MCF 10A (cell line): ENCODE results near the gene PDGFB. TPM values are rescaled to one million over a fixed set of nuclear protein-coding genes. Genes with fewer than 3 reads are reported as not detected.

Experiments used
- BruUV-seq: library from RNA; stranded (reverse); fragments of 400-500 nt; replicated peaks from 2 replicates; lab custom pipeline; 2021; lab: Mats Ljungman, UMichigan
- CTCF ChIA-PET: fragments of 300-600 bp; sonication (Branson Sonifier 250); formaldehyde crosslinking; extraction: SDS; loops from one replicate; lab custom pipeline; 2021; ENCODE audit warnings: antibody characterized with exemption, inconsistent platforms; lab: Yijun Ruan, JAX
- POLR2A ChIA-PET: fragments of 300-600, 350-650 bp; sonication (Branson Sonifier 250); formaldehyde crosslinking; extraction: SDS; loops from one replicate; lab custom pipeline; 2020; ENCODE audit warnings: antibody characterized with exemption, inconsistent platforms; lab: Yijun Ruan, JAX
- DNase-seq: peaks from one replicate; pipeline ENCODE4 v3.0.0-alpha.2; 2018; ENCODE audit not compliant: unreplicated experiment
- H3K27ac Mint-ChIP-seq: one replicate; pipeline ENCODE4 v1.8.0; 2022; ENCODE audit warnings: mild to moderate bottlenecking, low read depth, mixed read lengths; ENCODE audit not compliant: unreplicated experiment
- H3K27me3 Mint-ChIP-seq: one replicate; pipeline ENCODE4 v1.8.0; 2022; ENCODE audit warnings: mixed read lengths; ENCODE audit not compliant: insufficient read depth, unreplicated experiment
- H3K36me3 Mint-ChIP-seq: one replicate; pipeline ENCODE4 v1.8.0; 2022; ENCODE audit warnings: mild to moderate bottlenecking, moderate library complexity, mixed read lengths; ENCODE audit not compliant: insufficient read depth, unreplicated experiment
- H3K4me1 Mint-ChIP-seq: one replicate; pipeline ENCODE4 v1.8.0; 2022; ENCODE audit warnings: mixed read lengths; ENCODE audit not compliant: insufficient read depth, unreplicated experiment
- H3K4me3 Mint-ChIP-seq: one replicate; pipeline ENCODE4 v1.8.0; 2022; ENCODE audit warnings: mild to moderate bottlenecking, moderate library complexity, mixed read lengths; ENCODE audit not compliant: unreplicated experiment
- H3K9me3 Mint-ChIP-seq: one replicate; pipeline ENCODE4 v1.8.0; 2022; ENCODE audit warnings: mixed read lengths; ENCODE audit not compliant: unreplicated experiment
- intact Hi-C: fragments of 100-400 bp; cut with micrococcal nuclease; formaldehyde crosslinking; loops from 2 replicates; pipeline ENCODE4 v1.14.1; 2022
- total RNA-seq: library from RNA; stranded (reverse); gene quantifications from 2 replicates; pipeline ENCODE4 v1.2.3, GENCODE V29; 2022
- TF ChIP-seq, protein P1 (sequence below): fragments of 200-600 bp; IDR thresholded peaks from one replicate; pipeline ENCODE4 v1.8.0; 2022; ENCODE audit warnings: antibody characterized with exemption, mild to moderate bottlenecking; ENCODE audit not compliant: unreplicated experiment

Gene PDGFB
- total RNA-seq, 1 experiment from 2014 or later: 0.37 TPM

DNA sequence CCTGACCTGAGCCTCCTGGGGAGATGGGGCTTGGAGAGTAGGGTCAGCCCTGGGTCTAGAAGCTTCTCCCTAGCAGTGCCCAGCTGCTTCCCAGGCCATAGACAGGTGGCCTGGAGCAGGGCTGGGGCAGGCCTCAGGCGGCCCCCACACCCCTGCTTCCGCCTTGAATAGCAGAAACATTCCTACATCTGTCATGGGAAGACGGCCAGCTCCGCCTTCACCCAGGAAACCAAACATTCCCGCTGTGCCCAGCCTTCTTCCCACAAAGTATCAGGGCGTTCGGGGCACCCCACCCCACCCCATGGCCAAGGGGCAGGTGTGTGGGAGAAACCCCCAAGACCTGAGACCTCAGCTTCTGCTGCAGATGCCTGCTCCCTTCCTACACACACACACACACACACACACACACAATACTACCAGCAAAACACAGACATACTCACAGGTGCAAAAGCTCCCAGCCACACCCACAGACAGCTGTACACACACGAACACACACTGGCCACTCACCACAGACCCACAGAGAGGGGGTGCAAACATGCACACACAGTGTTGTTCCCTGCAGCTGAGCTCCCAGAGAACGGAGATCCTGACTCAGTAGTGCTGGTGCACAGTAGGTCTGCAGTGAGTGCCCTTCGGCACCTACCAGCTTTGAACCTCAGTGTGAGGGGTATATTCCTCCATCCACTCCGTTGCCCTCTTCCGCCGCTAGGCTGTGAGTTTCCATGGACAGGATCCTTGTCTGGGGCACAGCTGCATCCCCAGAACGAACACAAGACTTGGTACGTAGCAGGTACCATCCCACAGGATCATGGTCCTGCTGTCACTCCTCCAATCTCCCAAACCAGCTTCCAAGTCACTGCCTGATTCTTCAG lies 37.4 kb downstream of the PDGFB start:
- ChIA-PET CTCF (interaction anchor here (0.7 to 0.9 kb wide), 3 partner anchors 15 to 617 kb away, joined by 3 read pairs; no protein-coding TSS in a partner anchor), POLR2A (interaction anchor here (0.9 to 1.4 kb wide), 9 partner anchors 13 to 313 kb away, joined by 3 to 14 read pairs (median 3); partner anchors contain the start of gene RPL3)
- TF ChIP-seq, protein P1, sequence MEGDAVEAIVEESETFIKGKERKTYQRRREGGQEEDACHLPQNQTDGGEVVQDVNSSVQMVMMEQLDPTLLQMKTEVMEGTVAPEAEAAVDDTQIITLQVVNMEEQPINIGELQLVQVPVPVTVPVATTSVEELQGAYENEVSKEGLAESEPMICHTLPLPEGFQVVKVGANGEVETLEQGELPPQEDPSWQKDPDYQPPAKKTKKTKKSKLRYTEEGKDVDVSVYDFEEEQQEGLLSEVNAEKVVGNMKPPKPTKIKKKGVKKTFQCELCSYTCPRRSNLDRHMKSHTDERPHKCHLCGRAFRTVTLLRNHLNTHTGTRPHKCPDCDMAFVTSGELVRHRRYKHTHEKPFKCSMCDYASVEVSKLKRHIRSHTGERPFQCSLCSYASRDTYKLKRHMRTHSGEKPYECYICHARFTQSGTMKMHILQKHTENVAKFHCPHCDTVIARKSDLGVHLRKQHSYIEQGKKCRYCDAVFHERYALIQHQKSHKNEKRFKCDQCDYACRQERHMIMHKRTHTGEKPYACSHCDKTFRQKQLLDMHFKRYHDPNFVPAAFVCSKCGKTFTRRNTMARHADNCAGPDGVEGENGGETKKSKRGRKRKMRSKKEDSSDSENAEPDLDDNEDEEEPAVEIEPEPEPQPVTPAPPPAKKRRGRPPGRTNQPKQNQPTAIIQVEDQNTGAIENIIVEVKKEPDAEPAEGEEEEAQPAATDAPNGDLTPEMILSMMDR: no peak
- Mint-ChIP-seq H3K9me3 (no peaks in the 10 kb centered on the region), H3K36me3 (peaks cover 5% of the 10 kb centered on the region), H3K4me3 (peak overlapping the region; percentile 26), H3K4me1 (peaks cover 32% of the 10 kb centered on the region), H3K27ac (peak overlapping the region; percentile 72), H3K27me3 (no peaks in the 10 kb centered on the region)
- intact Hi-C loops: no loop called here
- BruUV-seq: no TSS peak
- DNase-seq: peak; percentile 45

DNA sequence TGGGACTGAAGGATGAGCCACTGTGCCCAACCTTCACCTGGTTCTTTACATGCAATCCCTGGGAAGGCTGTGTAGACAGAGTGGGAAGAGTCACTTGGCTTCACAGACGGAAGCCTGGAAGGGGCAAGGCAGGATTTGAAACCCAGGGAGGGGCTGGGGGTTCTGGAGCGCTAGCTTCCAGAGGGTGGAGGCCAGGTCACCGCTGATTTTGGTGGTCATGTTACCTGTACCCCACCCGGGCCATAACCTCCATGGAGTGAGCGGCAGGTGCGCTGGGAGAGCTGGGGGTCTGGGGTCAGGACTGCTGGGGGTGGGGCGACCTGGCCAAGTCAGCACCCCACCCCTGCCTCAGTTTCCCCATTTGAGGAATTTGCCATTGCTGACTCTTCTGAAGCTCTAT lies 38.3 kb downstream of the PDGFB start:
- TF ChIP-seq, protein P1: no peak
- POLR2A ChIA-PET: interaction anchor here (0.6 to 1.8 kb wide), 6 partner anchors 29 to 113 kb away, joined by 3 to 14 read pairs (median 4); partner anchors contain the start of gene RPL3
- CTCF ChIA-PET: interaction anchor here (0.6 to 0.9 kb wide), 3 partner anchors 15 to 41 kb away, joined by 3 read pairs; no protein-coding TSS in a partner anchor
- Mint-ChIP-seq H3K4me3 (no peak overlapping the region), H3K27ac (no peak overlapping the region), H3K4me1 (peaks cover 31% of the 10 kb centered on the region), H3K27me3 (no peaks in the 10 kb centered on the region), H3K9me3 (no peaks in the 10 kb centered on the region), H3K36me3 (peaks cover 5% of the 10 kb centered on the region)
- no peak for DNase-seq
- no TSS peak for BruUV-seq
- intact Hi-C loops: no loop called here

DNA sequence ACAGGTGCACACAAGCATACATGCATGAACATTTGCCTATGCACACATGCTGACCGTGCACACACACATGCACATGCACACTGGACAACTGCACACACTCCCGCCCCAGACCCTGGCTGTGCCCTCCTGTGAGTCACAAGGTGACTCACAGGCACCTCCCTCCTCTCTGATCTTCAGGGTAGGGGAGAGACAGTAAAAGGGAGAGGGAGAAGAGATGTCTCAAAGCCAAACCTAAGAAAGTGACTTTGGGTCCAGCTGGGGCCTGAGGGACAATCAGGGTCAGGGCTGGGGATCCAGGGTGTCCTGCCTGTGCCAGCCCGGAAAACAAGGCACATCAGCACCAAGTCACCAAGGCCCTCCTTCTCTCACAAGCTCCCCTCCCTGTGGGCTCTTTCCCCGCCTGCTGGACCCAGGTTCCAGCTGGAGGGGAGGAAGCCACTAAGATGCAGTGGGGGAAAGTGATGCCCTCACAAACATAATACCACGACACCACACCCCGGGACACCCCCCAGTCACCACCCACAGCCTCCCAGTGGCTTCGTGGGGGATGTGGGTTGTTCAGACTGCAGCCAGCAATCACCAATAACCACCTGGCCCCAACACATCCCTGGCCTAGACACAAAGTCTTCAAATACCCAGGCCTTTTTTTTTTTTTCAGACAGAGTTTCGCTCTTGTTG lies 39.3 kb downstream of the PDGFB start:
- BruUV-seq: no TSS peak
- ChIA-PET CTCF (interaction anchor here (0.5 to 0.9 kb wide), 3 partner anchors 21 to 561 kb away, joined by 3 to 4 read pairs (median 3); no protein-coding TSS in a partner anchor), POLR2A (interaction anchor here (0.6 to 1.8 kb wide), 7 partner anchors 27 to 114 kb away, joined by 3 to 7 read pairs (median 3); partner anchors contain the start of gene RPL3)
- H3K27me3 Mint-ChIP-seq: no peaks in the 10 kb centered on the region
- no peak overlapping the region for H3K4me3 Mint-ChIP-seq
- H3K36me3 Mint-ChIP-seq: peaks cover 5% of the 10 kb centered on the region
- H3K9me3 Mint-ChIP-seq: no peaks in the 10 kb centered on the region
- peak overlapping the region; percentile 3 for H3K27ac Mint-ChIP-seq
- TF ChIP-seq, protein P1: no peak
- peaks cover 31% of the 10 kb centered on the region for H3K4me1 Mint-ChIP-seq
- peak; percentile 86 for DNase-seq
- intact Hi-C loops: no loop called here
